ENCODE measurements around the gene CRHR1. TPM values are rescaled to one million over a fixed set of nuclear protein-coding genes. Genes with fewer than 3 reads are reported as not detected.
"Not testable (repeated sequence)": the region's sequence is repeated elsewhere in the genome, so short reads cannot be mapped to it uniquely, and the experiment has no call there.

CRHR1 gene
- polyA plus RNA-seq, 3 donors: not detected

DNA sequence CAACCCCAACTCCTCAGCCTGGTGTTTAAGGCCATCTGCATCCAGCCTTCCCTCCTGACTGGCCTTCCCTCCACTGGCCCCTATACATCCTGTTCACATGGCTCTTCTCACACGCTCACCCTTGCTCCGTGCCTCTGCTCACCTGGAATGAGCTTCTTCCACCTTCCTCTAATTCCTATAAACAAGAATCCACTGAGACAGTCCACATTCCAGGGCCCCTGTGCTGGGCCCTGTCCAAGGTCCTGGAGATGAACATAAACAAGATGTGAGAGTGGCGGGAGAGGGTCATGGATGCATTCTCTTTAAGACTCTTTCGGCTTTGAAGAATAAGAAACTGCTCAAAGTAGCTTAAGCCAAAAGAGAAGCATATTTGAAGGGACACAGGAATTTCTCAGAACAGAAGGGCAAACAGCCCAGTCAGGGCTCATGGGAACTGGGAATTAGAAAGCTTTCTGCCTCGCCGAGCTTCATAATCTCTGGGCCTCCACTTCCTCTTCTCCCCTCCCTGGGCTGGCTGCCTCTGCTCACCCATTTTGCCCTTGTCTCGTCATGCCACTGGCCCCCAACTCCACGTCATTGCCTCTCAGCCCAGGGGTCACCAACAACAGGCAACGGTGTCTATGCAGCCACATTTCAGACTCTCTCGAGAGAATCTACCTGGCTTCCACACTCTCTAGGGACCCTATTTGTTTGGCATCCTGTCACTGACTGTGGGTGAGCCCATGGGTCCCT lies 74.0 kb downstream of the CRHR1 start:
- peaks cover 7 to 16% (median 12%) of the 10 kb centered on the region in 3 donors for H3K27me3 Mint-ChIP-seq (ENCODE audit: low read depth in 3 of 3)
- Histone ChIP-seq H3K27ac (ENCODE audit: low read depth in 1 of 2, low read length in 2 of 2) (no peak overlapping the region), H3K4me1 (ENCODE audit: control insufficient read depth in 1 of 2, insufficient read depth in 2 of 2, low read length in 2 of 2) (no peaks in the 10 kb centered on the region), H3K27me3 (ENCODE audit: control insufficient read depth in 2 of 2, insufficient read depth in 2 of 2, low read length in 2 of 2) (no peaks in the 10 kb centered on the region), H4K20me1 (ENCODE audit: insufficient read depth, low read length) (no peaks in the 10 kb centered on the region), H3K36me3 (replicated peaks in 1 of 2; ENCODE audit: control insufficient read depth in 1 of 2, insufficient read depth in 2 of 2, low read length in 2 of 2) (no peaks in the 10 kb centered on the region), H3K4me2 (replicated peaks; ENCODE audit: extremely low read depth, low read length, poor library complexity, severe bottlenecking) (no peak overlapping the region), H2AFZ (ENCODE audit: insufficient read depth, low read depth, low read length, poor library complexity, severe bottlenecking) (no peak overlapping the region), H3K4me3 (replicated peaks in 1 of 3; ENCODE audit: low read depth in 2 of 3, low read length in 3 of 3) (no peak overlapping the region), H3K9ac (ENCODE audit: insufficient read depth, low read length, poor library complexity, severe bottlenecking) (no peak overlapping the region), H3K9me3 (replicated peaks in 1 of 2; ENCODE audit: control insufficient read depth in 1 of 2, insufficient read depth in 1 of 2, low read length in 2 of 2) (no peaks in the 10 kb centered on the region), H3K79me2 (ENCODE audit: insufficient read depth, low read length) (no peaks in the 10 kb centered on the region)
- TF ChIP-seq, protein P1, sequence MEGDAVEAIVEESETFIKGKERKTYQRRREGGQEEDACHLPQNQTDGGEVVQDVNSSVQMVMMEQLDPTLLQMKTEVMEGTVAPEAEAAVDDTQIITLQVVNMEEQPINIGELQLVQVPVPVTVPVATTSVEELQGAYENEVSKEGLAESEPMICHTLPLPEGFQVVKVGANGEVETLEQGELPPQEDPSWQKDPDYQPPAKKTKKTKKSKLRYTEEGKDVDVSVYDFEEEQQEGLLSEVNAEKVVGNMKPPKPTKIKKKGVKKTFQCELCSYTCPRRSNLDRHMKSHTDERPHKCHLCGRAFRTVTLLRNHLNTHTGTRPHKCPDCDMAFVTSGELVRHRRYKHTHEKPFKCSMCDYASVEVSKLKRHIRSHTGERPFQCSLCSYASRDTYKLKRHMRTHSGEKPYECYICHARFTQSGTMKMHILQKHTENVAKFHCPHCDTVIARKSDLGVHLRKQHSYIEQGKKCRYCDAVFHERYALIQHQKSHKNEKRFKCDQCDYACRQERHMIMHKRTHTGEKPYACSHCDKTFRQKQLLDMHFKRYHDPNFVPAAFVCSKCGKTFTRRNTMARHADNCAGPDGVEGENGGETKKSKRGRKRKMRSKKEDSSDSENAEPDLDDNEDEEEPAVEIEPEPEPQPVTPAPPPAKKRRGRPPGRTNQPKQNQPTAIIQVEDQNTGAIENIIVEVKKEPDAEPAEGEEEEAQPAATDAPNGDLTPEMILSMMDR (IDR thresholded peaks at IDR 0.05): no peak
- peaks cover 0 to 7% (median 3%) of the 10 kb centered on the region in 7 donors for H3K9me3 Mint-ChIP-seq
- no peak overlapping the region for H3K27ac Mint-ChIP-seq
- no peaks in the 10 kb centered on the region for H3K36me3 Mint-ChIP-seq
- intact Hi-C loops (cut with micrococcal nuclease): no loop called here
- no peaks in the 10 kb centered on the region for H3K4me1 Mint-ChIP-seq
- WGBS (ENCODE audit: insufficient coverage): 48% methylated on average over 8 of the region's 10 CpGs
- DNase-seq: no peak
- no peak overlapping the region for H3K4me3 Mint-ChIP-seq

DNA sequence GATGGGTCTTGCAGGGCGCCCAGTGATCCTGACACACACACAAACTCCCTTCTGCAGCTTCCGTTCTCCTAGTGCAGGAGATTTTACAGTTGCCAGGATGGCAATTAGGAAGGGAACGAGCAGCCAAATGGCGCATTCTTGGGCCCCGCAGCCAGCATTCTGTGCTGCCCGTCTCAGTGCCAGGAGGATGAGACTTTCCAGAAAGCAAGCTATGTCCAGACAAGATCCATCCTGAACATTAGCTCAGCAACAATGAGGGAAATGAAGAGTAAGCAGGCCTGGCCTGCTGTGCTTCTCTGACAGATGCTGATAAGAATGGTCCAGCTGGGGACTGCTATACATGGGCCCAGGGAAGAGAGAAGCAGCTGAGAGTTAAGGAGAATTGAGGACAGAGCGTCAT lies 77.0 kb downstream of the CRHR1 start:
- Histone ChIP-seq H3K9ac (ENCODE audit: insufficient read depth, low read length, poor library complexity, severe bottlenecking) (no peak overlapping the region), H3K4me3 (replicated peaks in 1 of 3; ENCODE audit: low read depth in 2 of 3, low read length in 3 of 3) (no peak overlapping the region), H3K36me3 (replicated peaks in 1 of 2; ENCODE audit: control insufficient read depth in 1 of 2, insufficient read depth in 2 of 2, low read length in 2 of 2) (no peaks in the 10 kb centered on the region), H3K27me3 (ENCODE audit: control insufficient read depth in 2 of 2, insufficient read depth in 2 of 2, low read length in 2 of 2) (peaks cover 0 to 7% of the 10 kb centered on the region in 2 donors), H4K20me1 (ENCODE audit: insufficient read depth, low read length) (no peaks in the 10 kb centered on the region), H3K9me3 (replicated peaks in 1 of 2; ENCODE audit: control insufficient read depth in 1 of 2, insufficient read depth in 1 of 2, low read length in 2 of 2) (no peaks in the 10 kb centered on the region), H3K79me2 (ENCODE audit: insufficient read depth, low read length) (no peaks in the 10 kb centered on the region), H2AFZ (ENCODE audit: insufficient read depth, low read depth, low read length, poor library complexity, severe bottlenecking) (no peak overlapping the region), H3K4me2 (replicated peaks; ENCODE audit: extremely low read depth, low read length, poor library complexity, severe bottlenecking) (no peak overlapping the region), H3K27ac (ENCODE audit: low read depth in 1 of 2, low read length in 2 of 2) (no peak overlapping the region), H3K4me1 (ENCODE audit: control insufficient read depth in 1 of 2, insufficient read depth in 2 of 2, low read length in 2 of 2) (no peaks in the 10 kb centered on the region)
- TF ChIP-seq, protein P1 (IDR thresholded peaks at IDR 0.05): no peak
- peaks cover 13 to 18% (median 18%) of the 10 kb centered on the region in 3 donors for H3K27me3 Mint-ChIP-seq (ENCODE audit: low read depth in 3 of 3)
- peaks cover 0 to 10% (median 3%) of the 10 kb centered on the region in 7 donors for H3K9me3 Mint-ChIP-seq
- 90% methylated on average over 6 of the region's 7 CpGs for WGBS (ENCODE audit: insufficient coverage)
- H3K27ac Mint-ChIP-seq: no peak overlapping the region
- H3K36me3 Mint-ChIP-seq: no peaks in the 10 kb centered on the region
- DNase-seq: no peak
- intact Hi-C loops (cut with micrococcal nuclease): no loop called here
- no peaks in the 10 kb centered on the region for H3K4me1 Mint-ChIP-seq
- H3K4me3 Mint-ChIP-seq: no peak overlapping the region

- H4K20me1 ChIP-seq (ENCODE audit: insufficient read depth, low read length); H3K36me3 Mint-ChIP-seq; H2AFZ ChIP-seq (ENCODE audit: insufficient read depth, low read depth, low read length, poor library complexity, severe bottlenecking); H3K9me3 ChIP-seq (replicated peaks in 1 of 2; ENCODE audit: control insufficient read depth in 1 of 2, insufficient read depth in 1 of 2, low read length in 2 of 2); intact Hi-C loops (cut with micrococcal nuclease); H3K27ac ChIP-seq (ENCODE audit: low read depth in 1 of 2, low read length in 2 of 2); H3K4me1 ChIP-seq (ENCODE audit: control insufficient read depth in 1 of 2, insufficient read depth in 2 of 2, low read length in 2 of 2); H3K27me3 ChIP-seq (ENCODE audit: control insufficient read depth in 2 of 2, insufficient read depth in 2 of 2, low read length in 2 of 2); H3K4me3 Mint-ChIP-seq; H3K9ac ChIP-seq (ENCODE audit: insufficient read depth, low read length, poor library complexity, severe bottlenecking); H3K4me1 Mint-ChIP-seq; DNase-seq; H3K4me2 ChIP-seq (replicated peaks; ENCODE audit: extremely low read depth, low read length, poor library complexity, severe bottlenecking); H3K79me2 ChIP-seq (ENCODE audit: insufficient read depth, low read length); H3K27ac Mint-ChIP-seq; H3K9me3 Mint-ChIP-seq; H3K4me3 ChIP-seq (replicated peaks in 1 of 3; ENCODE audit: low read depth in 2 of 3, low read length in 3 of 3); H3K36me3 ChIP-seq (replicated peaks in 1 of 2; ENCODE audit: control insufficient read depth in 1 of 2, insufficient read depth in 2 of 2, low read length in 2 of 2): not testable (repeated sequence)
- peaks cover 17 to 18% (median 18%) of the 10 kb centered on the region in 3 donors for H3K27me3 Mint-ChIP-seq (ENCODE audit: low read depth in 3 of 3)
- WGBS (ENCODE audit: insufficient coverage): 78% methylated on average over 4 of the region's 9 CpGs
Measured at GRCh38 chr17:45862127-45862526, 78.0 kb downstream of the CRHR1 start.

Measured in CD14-positive monocyte (primary cell).